ENCODE data around the gene SIGLEC10. TPM values are rescaled to one million over a fixed set of nuclear protein-coding genes. Genes with fewer than 3 reads are reported as not detected.

The SIGLEC10 gene
- total RNA-seq, 1 experiment from 2014 or later, result not detected

DNA sequence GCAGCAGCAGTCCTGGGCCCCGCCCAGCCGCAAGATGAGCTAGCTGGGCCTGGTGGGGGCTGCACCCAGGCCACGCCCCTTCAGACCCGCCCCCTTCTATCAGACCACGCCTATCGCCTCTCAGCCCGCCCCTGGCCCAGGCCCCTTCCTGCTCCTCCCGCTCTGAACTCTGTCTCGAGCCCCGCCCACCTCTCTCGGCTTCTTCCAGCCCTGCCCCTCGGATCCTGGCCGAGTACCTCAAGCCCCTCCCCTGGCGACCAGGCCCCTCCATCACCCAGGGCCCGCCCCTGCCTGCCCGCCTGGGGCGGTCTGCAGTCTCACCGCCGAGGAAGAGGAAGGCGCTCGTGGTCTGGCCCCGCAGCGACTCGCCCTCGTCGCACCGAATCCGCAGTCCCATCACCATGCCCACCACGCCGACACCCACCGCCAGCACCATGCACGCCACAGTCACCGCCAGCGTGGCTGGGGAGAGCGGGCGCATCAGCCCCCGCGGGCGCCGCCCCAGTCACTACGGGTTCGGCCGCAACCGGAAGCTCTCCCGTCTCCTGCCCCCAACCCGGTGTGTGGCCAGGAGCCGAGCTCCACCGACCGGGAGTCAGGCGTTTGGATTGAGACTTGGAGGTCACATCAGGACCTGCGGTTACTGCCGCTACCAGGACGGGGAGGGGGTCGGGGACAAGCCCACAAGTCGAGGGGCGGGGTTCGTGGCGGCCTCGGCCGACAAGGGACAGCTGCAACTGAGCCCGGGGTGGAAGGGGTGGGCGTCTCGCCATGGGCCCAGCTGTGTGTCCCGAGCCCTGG lies 49.7 kb downstream of the SIGLEC10 start:
- DNase-seq, result peak; percentile 99 to 100
- Histone ChIP-seq H3K4me3 (ENCODE audit: low read depth, low read length) (peak overlapping the region; percentile 77), H3K4me1 (peaks cover 32% of the 10 kb centered on the region), H3K27me3 (replicated peaks; ENCODE audit: control insufficient read depth, insufficient read depth, low read length) (no peaks in the 10 kb centered on the region), H3K9me3 (no peaks in the 10 kb centered on the region), H3K36me3 (ENCODE audit: control insufficient read depth, insufficient read depth, low read length) (0 out of 2 replicates have a peak, but pooled peaks cover 1% of the 10 kb centered on the region)
- H3K4me1 Mint-ChIP-seq (ENCODE audit: low read depth, unreplicated experiment), result peaks cover 20% of the 10 kb centered on the region
- H3K4me3 Mint-ChIP-seq (ENCODE audit: unreplicated experiment), result peak overlapping the region; percentile 94
- H3K27ac Mint-ChIP-seq (ENCODE audit: unreplicated experiment), result peak overlapping the region; percentile 100
- TSS peak; percentile 37 for BruUV-seq (replicated peaks)
- no peaks in the 10 kb centered on the region for H3K27me3 Mint-ChIP-seq (ENCODE audit: insufficient read depth, unreplicated experiment)
- no peaks in the 10 kb centered on the region for H3K9me3 Mint-ChIP-seq (ENCODE audit: unreplicated experiment)
- intact Hi-C loops (cut with micrococcal nuclease; ENCODE audit: unreplicated experiment), result loop anchor here (1.0 to 2.0 kb wide), 4 partner anchors 13 to 28 kb away; no protein-coding TSS in a partner anchor
- ChIA-PET POLR2A (interaction anchor here (0.6 to 1.5 kb wide), 9 partner anchors 8 to 204 kb away, joined by 3 to 67 read pairs (median 7); partner anchors contain the start of genes VSIG10L and ZNF175), CTCF (interaction anchor here (0.5 to 1.5 kb wide), 7 partner anchors 13 to 336 kb away, joined by 3 to 30 read pairs (median 4); no protein-coding TSS in a partner anchor)
- peaks cover 33% of the 10 kb centered on the region for H3K36me3 Mint-ChIP-seq (ENCODE audit: insufficient read depth, unreplicated experiment)
- no peak for TF ChIP-seq CTCF (IDR thresholded peaks at IDR 0.05; ENCODE audit: insufficient read depth in 1 of 2, low read depth in 1 of 2, low read length in 1 of 2, severe bottlenecking in 1 of 2, unreplicated experiment in 1 of 2)

DNA sequence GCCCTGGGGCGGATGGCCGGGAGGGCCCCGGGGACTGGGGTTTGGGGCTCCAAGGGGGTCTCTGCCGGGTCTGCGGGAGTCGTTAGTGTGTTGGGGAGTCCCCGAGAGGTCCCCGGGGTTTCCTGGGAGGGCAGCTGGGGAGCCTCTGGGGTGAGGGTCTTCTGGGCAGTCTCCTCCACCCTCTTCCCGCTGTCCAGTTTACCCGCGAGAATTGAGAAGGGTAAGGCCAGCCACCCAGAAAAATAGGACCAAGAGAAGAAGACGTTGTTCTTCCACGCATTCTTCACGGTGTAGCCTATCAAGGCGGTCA lies 50.2 kb downstream of the SIGLEC10 start:
- TF ChIP-seq CTCF (IDR thresholded peaks at IDR 0.05; ENCODE audit: insufficient read depth in 1 of 2, low read depth in 1 of 2, low read length in 1 of 2, severe bottlenecking in 1 of 2, unreplicated experiment in 1 of 2), result no peak
- POLR2A ChIA-PET, result interaction anchor here (0.6 to 1.5 kb wide), 8 partner anchors 9 to 204 kb away, joined by 3 to 67 read pairs (median 8); partner anchors contain the start of genes VSIG10L and ZNF175
- Mint-ChIP-seq H3K27ac (ENCODE audit: unreplicated experiment) (peak overlapping the region; percentile 100), H3K27me3 (ENCODE audit: insufficient read depth, unreplicated experiment) (no peaks in the 10 kb centered on the region), H3K9me3 (ENCODE audit: unreplicated experiment) (no peaks in the 10 kb centered on the region), H3K4me3 (ENCODE audit: unreplicated experiment) (peak overlapping the region; percentile 94), H3K36me3 (ENCODE audit: insufficient read depth, unreplicated experiment) (peaks cover 36% of the 10 kb centered on the region), H3K4me1 (ENCODE audit: low read depth, unreplicated experiment) (peaks cover 25% of the 10 kb centered on the region)
- Histone ChIP-seq H3K9me3 (no peaks in the 10 kb centered on the region), H3K27me3 (replicated peaks; ENCODE audit: control insufficient read depth, insufficient read depth, low read length) (no peaks in the 10 kb centered on the region), H3K4me1 (peaks cover 37% of the 10 kb centered on the region), H3K4me3 (ENCODE audit: low read depth, low read length) (peak overlapping the region; percentile 77), H3K36me3 (ENCODE audit: control insufficient read depth, insufficient read depth, low read length) (0 out of 2 replicates have a peak, but pooled peaks cover 1% of the 10 kb centered on the region)
- intact Hi-C loops (cut with micrococcal nuclease; ENCODE audit: unreplicated experiment), result loop anchor here (1.0 to 2.0 kb wide), 4 partner anchors 13 to 28 kb away; no protein-coding TSS in a partner anchor
- no TSS peak for BruUV-seq (replicated peaks)
- CTCF ChIA-PET, result interaction anchor here (0.6 to 1.5 kb wide), 5 partner anchors 12 to 336 kb away, joined by 4 to 30 read pairs (median 4); no protein-coding TSS in a partner anchor
- no peak for DNase-seq
